HG02885 (cell line): ENCODE measurements around the gene OR52D1.

Source experiments
- ATAC-seq: cut with Tn5 transposase; IDR thresholded peaks from one replicate; pipeline ENCODE4 v1.9.1; 2021; ENCODE audit warnings: mild to moderate bottlenecking; ENCODE audit not compliant: unreplicated experiment, poor library complexity

Gene OR52D1

DNA sequence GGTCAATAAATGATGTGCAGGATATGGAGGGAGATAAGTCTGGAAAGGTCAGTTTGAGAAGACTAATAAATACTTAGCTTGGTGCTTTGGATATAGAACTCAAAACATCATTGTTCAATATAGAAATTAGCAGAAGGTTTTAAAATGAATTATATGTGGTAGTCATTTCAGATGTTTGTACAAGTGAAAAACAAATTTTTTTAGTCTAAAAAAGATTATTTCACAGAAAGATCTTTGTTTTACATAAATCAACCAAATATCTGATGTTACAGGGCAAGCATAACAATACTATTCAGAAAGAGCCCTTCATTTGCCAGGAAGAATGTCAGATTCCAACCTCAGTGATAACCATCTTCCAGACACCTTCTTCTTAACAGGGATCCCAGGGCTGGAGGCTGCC is at the start of gene OR52D1:
Gene OR52D1 (plus strand): TSS at position 301 of the 400 bp plus-strand sequence. CDS start 22 bp downstream, at position 323.
- no peak for ATAC-seq

DNA sequence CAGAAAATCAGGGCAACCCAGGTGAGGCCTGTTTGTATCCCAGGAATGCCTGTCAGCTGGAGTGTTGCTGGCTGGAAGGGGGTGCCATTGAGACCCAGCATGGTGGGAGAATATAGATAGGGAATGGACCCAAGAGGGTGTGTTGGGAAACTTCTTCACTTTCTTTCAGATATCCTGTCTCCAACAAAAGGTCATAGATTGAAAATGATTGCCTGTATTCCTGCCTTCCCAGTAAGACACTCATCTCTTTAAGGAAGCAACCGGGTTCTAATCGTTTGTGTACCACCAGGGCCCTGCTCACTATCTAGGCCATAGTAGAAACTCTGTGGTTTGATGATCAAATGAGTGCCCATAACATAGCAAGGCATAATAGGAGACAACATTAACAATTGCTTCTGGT is 47.1 kb upstream of the OR52D1 start, which contains the start of gene OR51I1:
Gene OR51I1 (minus strand): TSS at position 101 of the 400 bp plus-strand sequence. CDS start 0 bp downstream, at position 101.
- no peak for ATAC-seq

DNA sequence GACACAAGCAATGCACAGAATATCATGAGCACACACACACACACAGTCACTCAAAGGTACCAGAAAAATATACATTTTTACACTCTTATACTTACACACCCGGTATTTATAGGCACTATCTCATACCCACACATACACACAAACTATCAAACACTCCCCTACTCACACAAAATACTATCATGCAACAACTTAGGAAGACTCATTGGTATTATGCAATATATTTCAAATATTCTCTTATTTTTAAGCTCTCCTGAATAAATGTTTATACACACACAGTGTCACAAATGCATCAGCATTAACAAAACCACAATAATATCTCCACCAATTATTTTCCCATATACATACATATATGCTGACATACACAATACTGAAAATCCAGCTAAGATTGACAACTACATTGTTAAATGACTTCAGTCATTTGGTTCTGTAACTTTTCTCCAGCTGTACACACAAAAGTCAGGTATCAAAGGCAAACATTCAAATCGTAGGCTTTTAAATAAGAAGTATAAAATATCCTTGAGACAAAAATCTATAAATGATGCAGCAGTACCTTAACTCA is 44.6 kb upstream of the OR52D1 start:
- ATAC-seq = no peak

DNA sequence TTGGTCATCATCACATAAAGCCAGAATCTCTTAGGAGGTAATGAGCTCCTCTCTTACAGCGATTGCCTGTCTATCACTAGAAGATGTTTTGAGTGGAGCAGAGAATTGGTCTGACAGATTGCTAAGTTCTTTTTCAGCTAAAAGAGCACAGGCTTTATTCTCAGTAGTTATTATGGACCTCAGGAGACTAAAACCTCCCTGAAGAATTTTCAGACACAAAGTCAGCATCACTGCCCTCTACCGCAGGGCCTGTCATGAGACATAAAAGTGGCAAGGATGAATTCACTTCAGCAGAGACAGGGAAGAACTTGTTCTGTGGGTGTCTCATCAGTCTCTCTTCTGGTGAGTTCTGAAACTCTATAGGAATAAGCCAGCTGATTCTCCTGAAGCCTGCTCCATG is 39.5 kb upstream of the OR52D1 start, which contains the start of gene OR51I2:
Gene OR51I2 (plus strand): TSS at position 301 of the 400 bp plus-strand sequence. CDS start 4,166 bp downstream, outside the sequence.
- ATAC-seq = no peak

DNA sequence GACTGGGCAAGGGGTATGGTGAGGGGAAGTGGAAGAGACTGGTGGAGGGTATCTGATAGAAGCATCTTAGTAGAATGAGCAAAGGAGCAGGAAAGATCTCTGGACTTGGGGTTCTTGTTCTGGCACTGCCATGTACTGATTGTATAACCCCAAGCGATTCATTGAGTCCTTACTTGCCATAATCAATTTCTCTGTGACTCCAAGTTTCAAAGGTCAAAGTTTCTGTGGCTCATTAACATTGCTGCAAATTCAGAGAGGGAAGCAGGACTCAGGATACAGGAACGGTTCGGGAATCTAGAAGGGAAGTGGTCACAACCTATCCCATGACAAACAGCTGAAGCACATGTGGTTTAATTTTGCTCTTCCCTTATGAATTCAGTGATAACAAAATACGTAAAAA is 39.1 kb upstream of the OR52D1 start:
- ATAC-seq = no peak

DNA sequence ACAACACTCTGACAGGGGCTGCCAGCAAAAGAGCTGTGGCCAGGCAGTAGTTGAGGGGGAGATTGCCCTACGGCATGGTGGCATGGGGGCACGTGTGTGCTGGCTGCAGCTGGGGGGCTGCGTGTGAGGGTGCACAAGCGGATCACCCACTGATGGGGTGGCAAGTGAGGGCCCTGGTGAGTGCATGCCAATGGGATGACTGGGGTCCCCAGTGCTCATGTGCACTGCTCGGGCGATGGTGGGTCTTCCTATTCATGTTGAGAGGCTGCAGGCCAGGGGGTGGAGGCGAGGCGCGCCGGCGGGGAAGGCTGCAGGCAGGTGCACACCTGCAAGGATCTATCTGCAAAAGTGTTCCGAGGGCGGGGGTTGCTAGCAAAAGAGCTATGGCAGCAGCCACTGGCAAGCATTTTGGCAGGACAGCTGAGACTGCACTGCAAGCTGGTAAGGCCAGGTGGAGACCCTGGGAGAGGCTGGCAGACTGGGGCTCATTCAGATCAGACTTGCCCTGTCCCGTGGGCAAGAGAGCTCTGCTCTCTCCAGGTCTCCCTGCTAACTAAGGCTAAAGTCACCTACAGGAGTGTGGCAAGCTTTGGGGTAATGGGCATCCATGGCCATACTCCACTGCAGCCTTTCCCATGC is 27.4 kb upstream of the OR52D1 start:
- no peak for ATAC-seq

DNA sequence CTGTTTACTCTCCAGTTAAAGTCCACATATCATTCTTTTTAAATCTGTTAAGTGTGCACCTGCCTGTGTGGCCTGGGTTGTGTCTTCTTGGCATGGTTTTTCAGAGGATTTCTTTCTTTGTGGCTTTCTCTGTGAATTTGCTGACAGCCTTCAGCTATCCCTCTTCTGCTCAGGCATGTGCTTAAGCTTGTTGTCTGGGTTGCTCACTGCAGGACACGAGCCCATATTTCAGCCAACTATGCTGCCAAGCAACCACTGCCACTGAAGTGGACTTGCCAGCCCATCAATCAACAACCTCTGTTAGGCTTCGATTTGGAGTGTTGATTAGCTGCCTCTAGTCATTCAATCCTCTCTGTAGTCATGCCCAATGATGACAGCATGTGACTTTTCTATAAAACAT is 21.0 kb upstream of the OR52D1 start:
- no peak for ATAC-seq

DNA sequence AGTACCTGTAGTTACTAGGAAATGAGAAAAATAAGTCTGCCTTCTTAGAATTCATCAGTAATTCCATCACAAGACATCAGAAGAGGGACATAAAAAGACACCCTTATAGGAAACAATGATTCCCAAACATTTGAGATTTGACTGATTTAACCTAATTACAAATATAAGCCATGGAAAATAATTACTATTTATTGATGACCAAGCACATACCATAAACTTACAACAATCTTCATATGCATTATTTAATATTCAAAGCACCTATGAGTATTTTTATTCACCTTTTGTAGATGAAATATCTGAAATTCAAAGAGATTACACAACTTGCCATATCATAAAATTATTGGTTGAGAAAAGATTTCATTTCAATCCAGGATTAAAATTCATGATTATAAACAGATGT is 14.6 kb upstream of the OR52D1 start:
- no peak for ATAC-seq

DNA sequence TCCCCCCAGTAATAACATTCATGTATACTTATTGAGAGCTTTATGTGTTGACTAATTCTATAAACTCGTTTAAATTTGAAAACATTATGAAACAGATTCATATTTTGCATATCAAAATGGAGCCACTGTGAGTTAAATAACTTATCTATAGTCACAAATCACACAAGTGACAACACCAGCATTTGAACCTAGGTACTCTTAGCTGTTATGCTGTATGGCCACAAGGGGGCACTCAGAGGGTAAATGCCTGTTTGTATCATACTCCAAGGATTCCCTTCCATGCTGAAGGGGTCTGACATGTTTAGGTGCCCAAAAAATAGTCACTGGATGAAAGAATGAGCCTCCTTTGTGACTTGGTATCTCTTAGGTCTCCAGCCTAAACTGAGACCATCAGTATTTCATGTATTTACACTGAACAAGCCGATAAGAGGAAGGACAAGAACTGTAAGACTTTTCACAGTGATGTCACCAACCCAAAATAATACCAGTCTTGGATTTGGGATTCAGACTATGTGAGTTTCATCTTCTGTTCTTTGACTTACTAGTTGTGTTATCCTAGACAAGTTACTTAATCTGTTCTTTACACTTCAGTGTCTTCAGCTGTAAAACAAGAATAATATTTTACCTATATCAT is 12.2 kb upstream of the OR52D1 start:
- peak; percentile 94 for ATAC-seq

DNA sequence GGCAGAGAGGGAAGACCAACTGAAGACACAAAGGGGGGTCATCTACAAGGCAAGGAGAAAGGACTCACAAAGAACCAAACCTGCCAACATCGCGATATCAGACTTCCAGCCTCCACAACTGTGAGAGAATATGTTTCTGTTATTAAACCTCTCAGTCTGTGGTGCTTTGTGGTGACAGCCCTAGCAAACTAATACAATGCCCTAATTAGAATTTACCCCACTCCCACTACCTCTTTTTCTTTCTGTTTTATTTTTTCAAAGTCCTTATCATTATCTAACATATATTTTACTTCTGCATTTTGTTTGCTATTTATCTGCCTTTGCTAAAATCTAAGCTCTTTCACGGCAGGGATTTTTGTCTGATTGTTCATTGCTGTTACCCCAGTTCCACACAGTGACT is 2.5 kb upstream of the OR52D1 start:
- ATAC-seq = no peak

DNA sequence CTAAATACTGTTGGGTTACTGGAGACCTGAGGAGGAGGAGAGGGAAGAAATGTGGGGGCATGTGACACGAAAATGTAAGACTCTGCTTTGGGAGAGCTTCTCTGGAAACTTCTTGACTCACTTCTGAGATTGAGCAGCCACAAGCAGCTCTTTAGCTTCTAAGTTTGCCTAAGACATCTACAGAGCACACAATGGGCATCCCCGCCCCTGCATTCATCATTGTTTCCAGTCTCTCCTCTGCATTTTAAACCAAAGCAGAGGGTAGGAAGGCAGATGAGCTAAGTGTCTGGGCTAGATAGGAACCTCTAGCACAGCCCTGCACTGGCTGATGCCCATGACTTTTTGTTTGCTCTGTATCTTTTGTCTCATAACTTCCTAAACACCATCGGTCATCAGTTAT is 2.1 kb upstream of the OR52D1 start:
- ATAC-seq = no peak

DNA sequence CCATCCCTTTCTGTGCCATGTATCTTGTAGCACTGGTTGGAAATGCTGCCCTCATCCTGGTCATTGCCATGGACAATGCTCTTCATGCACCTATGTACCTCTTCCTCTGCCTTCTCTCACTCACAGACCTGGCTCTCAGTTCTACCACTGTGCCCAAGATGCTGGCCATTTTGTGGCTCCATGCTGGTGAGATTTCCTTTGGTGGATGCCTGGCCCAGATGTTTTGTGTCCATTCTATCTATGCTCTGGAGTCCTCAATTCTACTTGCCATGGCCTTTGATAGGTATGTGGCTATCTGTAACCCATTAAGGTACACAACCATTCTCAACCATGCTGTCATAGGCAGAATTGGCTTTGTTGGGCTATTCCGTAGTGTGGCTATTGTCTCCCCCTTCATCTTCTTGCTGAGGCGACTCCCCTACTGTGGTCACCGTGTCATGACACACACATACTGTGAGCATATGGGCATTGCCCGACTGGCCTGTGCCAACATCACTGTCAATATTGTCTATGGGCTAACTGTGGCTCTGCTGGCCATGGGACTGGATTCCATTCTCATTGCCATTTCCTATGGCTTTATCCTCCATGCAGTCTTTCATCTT is 414 bp downstream of the OR52D1 start:
- no peak for ATAC-seq

DNA sequence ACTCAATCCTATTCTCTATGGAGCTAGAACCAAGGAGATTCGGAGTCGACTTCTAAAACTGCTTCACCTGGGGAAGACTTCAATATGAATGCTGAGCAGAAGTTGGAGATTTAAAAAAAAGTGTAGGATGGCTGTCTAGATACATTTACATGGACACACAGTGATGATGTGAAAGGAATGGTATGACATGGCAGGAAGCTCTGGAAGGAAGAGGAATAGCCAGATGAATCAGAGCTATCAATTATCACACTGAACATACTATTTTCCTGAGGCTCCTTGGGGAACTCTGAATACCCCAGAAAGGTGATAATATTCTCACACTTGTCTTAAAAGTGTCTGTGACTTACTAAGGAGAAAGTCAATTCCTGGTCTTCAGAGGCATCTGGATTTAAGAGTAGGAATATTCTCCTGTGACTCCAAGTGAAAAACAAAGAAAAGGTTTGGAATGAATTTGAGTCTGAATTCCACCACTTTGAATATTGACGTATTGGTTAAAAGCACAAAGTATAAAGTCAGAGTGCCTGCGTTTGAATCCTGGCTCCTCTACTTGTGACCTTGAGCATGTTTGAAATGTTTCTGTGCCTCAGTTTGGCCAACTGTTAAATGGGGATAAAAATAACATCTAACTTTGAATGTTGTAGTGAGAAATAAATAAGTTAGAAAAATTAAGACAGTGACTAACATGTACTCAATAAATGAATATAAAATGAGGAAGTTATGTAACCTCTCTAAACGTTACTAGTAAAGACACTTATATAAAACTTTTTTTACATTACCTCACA is 1.3 kb downstream of the OR52D1 start:
- no peak for ATAC-seq

DNA sequence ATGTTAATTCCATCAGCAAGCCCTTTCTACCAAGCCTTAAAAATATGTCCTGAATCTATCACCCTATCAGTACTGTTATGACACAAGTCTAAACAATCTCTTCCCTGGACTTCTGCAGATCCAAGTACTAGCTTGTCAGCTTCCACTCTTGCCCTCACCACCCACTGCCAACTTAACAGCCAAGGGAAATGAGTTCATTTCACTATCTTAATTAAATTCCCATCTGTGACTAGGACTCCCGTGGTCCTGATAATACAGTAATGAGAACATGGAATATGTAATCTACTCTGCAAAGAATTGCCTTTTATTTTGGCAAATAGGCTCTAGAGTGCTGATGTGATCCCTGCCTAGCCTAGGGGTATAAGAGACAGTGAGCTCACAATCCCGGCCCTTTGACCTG is 11.2 kb downstream of the OR52D1 start:
- ATAC-seq = no peak

DNA sequence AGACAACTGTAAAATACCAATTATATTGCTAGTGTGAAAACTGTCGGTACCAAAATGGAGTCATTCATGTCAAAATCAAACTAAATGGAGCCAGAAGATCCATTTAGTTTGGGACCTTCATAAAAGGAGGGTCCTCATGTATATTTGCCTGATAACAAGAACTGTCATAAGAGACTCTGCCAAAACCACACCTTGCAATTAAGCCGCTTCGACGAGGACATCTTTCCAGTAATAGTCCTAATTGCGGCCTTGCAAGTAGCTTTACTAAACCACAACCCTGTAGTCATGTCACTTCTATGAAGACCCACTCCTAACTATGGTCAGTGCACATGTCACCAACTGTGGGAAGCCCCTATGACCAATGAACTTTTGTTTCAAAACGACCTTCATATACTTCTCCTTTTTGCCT is 11.9 kb downstream of the OR52D1 start:
- ATAC-seq = no peak

DNA sequence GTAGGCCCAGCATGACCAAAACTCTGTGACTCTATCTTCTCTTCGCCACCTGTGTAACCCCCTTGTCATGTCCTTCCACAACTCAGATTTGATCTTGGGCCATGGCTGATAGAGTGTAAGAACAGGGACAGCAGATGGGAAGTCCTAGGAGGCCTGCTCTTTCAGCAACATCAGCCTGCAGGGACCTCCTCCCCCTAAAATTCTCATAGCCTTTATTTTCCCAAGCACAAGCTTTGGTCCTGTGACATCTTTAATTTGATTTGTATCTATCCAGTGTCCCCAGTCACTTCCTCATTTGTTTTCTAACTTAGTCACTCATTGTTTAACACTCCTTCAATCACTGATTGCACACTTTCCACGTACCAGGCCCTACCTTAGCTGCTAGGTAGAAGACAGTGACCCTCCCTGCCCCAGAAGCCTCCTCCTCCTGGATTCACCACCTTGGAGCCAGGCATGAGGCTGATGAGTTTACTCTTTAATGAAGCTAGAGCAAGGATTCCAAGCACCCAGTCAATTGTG is 16.0 kb downstream of the OR52D1 start:
- no peak for ATAC-seq

DNA sequence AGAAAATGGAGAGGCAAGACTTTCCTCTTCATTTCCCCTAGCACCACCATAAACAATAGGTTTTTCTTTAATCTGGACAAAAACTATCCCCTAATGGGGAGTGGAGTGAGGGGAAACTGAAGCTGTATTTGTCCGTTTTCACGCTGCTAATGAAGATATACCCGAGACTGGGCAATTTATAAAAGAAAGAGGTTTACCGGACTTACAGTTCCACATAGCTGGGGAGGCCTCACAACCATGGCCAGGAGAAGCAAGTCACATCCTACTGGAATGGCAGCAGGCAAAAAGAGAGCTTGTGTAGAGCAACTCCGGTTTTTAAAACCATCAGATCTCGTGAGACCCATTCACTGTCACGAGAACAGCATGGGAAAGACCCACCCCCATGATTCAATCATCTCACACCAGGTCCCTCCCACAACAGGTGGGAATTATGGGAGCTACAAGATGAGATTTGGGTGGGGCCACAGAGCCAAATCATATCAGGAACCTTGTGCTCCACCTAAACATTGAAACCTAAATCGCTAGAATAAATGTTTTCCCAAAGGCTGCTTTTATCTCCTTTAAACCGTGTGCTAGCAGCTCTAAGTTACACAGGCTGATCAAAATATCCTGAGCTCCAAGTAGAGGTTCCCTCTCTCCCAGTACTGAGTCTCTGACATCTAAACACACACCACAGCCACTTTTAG is 17.0 kb downstream of the OR52D1 start:
- no peak for ATAC-seq

DNA sequence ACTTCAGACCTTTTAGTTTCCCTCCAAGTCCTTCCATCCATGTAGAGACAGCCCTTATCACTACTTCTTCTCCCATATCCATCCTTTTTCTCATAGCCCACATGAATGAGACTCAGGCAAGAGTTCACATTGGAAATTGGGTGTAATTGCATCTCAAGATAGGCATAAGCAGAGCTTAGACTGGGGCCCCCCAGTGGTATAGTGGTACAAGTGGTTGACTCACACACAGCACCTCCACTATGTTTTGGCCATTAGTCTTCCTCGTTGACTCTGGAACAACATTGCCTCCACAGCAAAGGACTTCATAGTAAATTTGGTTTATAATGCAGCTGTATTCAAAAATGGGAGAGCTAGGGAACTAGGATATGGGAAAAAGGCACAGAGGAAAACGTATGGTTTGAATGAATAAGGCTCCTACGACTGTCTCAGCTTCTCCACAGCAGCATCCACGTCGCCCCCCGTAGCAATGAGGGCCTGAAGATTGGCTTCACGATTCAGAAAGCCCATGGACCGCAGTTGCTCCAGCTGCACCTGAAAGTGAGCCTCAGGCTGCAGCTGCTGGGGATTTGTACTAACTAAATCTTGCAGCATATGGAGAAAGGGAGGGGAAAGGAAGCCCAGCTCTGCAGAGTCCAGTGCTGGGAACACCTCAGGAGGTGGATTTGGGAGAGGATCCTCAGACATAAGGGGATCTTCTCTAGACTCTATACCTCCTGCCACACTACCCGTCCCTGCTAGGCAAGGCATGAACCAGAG is 18.9 kb downstream of the OR52D1 start:
- no peak for ATAC-seq

DNA sequence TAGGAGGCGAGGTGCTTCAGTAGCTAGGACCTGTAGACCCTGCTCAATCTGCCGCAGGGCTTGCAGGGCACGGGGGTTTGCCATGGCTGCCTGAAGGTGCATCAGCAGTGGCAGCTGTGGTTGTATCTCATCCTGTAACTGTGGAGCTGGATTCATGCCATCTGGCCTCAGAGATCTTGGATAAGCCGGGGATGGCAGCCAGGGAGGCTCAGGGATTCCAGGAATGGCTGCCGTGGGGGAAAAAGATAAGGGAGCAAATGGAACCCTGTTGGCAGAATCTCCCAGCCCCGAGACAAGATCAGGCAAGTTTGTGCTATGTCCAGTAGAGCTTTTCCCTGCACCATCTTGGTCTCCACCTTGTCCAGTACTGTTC is 19.4 kb downstream of the OR52D1 start:
- ATAC-seq = no peak
